Endothelial cell of umbilical vein (primary cell): ENCODE results near the gene KIF1B.

Experiments
- JUN ChIP-seq: IDR thresholded peaks from 2 replicates; pipeline ENCODE4 v1.6.1; 2011; ENCODE audit warnings: borderline replicate concordance, low read depth; ENCODE audit not compliant: insufficient read length, insufficient read depth
- POLR2A ChIP-seq: IDR thresholded peaks from 2 replicates; pipeline ENCODE4 v1.6.1; 2012; ENCODE audit warnings: low read depth, mild to moderate bottlenecking, control low read depth, low read length
- POLR2AphosphoS5 ChIP-seq: IDR thresholded peaks from 2 replicates; pipeline ENCODE4 v1.6.1; 2012; ENCODE audit warnings: low read depth, mild to moderate bottlenecking, control low read depth, low read length, moderate library complexity; ENCODE audit not compliant: insufficient read depth
- TF ChIP-seq, protein P1 (sequence below), 2 donors: IDR thresholded peaks; 1 replicate in 1 of 2; 2 replicates in 1 of 2; pipeline ENCODE4 v1.5.1; 2011; ENCODE audit warnings: low read length in 2 of 2, mild to moderate bottlenecking in 2 of 2, moderate library complexity in 2 of 2, control low read depth in 1 of 2, inconsistent platforms in 1 of 2, low read depth in 1 of 2; ENCODE audit not compliant: insufficient read depth in 1 of 2; ENCODE audit errors: extremely low read depth in 1 of 2
- TF ChIP-seq, protein P2 (sequence below): IDR thresholded peaks from 2 replicates; pipeline ENCODE4 v1.6.1; 2011; ENCODE audit not compliant: insufficient read depth, insufficient read length

DNA sequence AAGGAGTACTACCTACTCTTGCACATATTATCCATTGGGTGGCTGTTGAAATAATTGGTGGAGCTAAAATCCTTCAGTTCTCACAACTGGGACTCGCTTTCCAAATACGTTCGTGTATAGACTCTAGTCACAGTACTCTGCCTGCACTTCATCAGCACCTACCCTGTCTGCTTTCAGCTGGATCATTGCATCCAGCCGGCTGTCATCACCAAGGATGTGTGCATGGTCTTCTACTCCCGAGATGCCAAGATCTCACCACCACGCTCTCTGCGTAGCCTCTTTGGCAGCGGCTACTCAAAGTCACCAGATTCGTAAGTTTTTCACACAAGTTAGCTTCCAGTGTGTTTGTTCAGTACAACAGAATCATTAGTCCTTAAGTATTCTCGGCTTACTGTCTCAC, 151.1 kb downstream of the KIF1B start:
- TF ChIP-seq, protein P1, sequence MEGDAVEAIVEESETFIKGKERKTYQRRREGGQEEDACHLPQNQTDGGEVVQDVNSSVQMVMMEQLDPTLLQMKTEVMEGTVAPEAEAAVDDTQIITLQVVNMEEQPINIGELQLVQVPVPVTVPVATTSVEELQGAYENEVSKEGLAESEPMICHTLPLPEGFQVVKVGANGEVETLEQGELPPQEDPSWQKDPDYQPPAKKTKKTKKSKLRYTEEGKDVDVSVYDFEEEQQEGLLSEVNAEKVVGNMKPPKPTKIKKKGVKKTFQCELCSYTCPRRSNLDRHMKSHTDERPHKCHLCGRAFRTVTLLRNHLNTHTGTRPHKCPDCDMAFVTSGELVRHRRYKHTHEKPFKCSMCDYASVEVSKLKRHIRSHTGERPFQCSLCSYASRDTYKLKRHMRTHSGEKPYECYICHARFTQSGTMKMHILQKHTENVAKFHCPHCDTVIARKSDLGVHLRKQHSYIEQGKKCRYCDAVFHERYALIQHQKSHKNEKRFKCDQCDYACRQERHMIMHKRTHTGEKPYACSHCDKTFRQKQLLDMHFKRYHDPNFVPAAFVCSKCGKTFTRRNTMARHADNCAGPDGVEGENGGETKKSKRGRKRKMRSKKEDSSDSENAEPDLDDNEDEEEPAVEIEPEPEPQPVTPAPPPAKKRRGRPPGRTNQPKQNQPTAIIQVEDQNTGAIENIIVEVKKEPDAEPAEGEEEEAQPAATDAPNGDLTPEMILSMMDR (IDR thresholded peaks at IDR 0.05; ENCODE audit: extremely low read depth in 1 of 2, insufficient read depth in 1 of 2, low read depth in 1 of 2, low read length in 2 of 2) = no peak
- TF ChIP-seq, protein P2, sequence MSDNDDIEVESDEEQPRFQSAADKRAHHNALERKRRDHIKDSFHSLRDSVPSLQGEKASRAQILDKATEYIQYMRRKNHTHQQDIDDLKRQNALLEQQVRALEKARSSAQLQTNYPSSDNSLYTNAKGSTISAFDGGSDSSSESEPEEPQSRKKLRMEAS = no peak
- TF ChIP-seq POLR2AphosphoS5 (no peak), JUN (no peak), POLR2A (no peak)
